GF-D8 (cell line): ENCODE measurements around the gene WDFY3.

Source experiments
- DNase-seq: peaks from one replicate; lab custom pipeline; 2025; lab: John Stamatoyannopoulos, UW

The WDFY3 gene

GRCh38 chr4:84796394-84796793 lies 170.1 kb downstream of the WDFY3 start:
- no peak for DNase-seq

- no peak for DNase-seq
These were observed 173.9 kb downstream of the WDFY3 start for GRCh38 chr4:84792366-84793301.

- DNase-seq: no peak
These were observed 175.5 kb downstream of the WDFY3 start for GRCh38 chr4:84790769-84791565.

GRCh38 chr4:84786478-84786877 lies 180.0 kb downstream of the WDFY3 start:
- DNase-seq: no peak

- no peak for DNase-seq
These were observed 184.0 kb downstream of the WDFY3 start for GRCh38 chr4:84782517-84782916.

GRCh38 chr4:84780719-84781118 lies 185.8 kb downstream of the WDFY3 start:
- no peak for DNase-seq

GRCh38 chr4:84778041-84778440 lies 188.4 kb downstream of the WDFY3 start:
- no peak for DNase-seq

GRCh38 chr4:84767168-84767567 lies 199.3 kb downstream of the WDFY3 start:
- DNase-seq: no peak

GRCh38 chr4:84753321-84753972 lies 213.0 kb downstream of the WDFY3 start:
- peak; percentile 86 for DNase-seq

GRCh38 chr4:84751707-84752106 lies 214.8 kb downstream of the WDFY3 start:
- no peak for DNase-seq

GRCh38 chr4:84750960-84751283 lies 215.6 kb downstream of the WDFY3 start:
- no peak for DNase-seq

- DNase-seq: peak; percentile 28
These were observed 216.1 kb downstream of the WDFY3 start for GRCh38 chr4:84750260-84750959.

- DNase-seq: no peak
These were observed 226.4 kb downstream of the WDFY3 start for GRCh38 chr4:84740057-84740456.

GRCh38 chr4:84738622-84739021 lies 227.9 kb downstream of the WDFY3 start:
- no peak for DNase-seq

- DNase-seq: no peak
These were observed 228.8 kb downstream of the WDFY3 start for GRCh38 chr4:84737656-84738055.

- DNase-seq: no peak
These were observed 232.5 kb downstream of the WDFY3 start for GRCh38 chr4:84734037-84734436.

GRCh38 chr4:84733343-84734033 lies 233.0 kb downstream of the WDFY3 start:
- no peak for DNase-seq

GRCh38 chr4:84730375-84730774 lies 236.1 kb downstream of the WDFY3 start:
- DNase-seq: no peak

GRCh38 chr4:84727491-84727890 lies 239.0 kb downstream of the WDFY3 start:
- DNase-seq: no peak

- no peak for DNase-seq
These were observed 240.1 kb downstream of the WDFY3 start for GRCh38 chr4:84726356-84726755.

GRCh38 chr4:84722720-84723119 lies 243.8 kb downstream of the WDFY3 start:
- DNase-seq: no peak
